DND-41 (cell line): ENCODE results near the gene SLC2A1.

Experiments used
- CTCF ChIP-seq: IDR thresholded peaks from 2 replicates; pipeline ENCODE4 v1.5.1; 2012; ENCODE audit warnings: borderline replicate concordance, low read length, moderate library complexity, mild to moderate bottlenecking; ENCODE audit not compliant: poor library complexity, severe bottlenecking; ENCODE audit errors: extremely low read depth
- EZH2 ChIP-seq: IDR thresholded peaks from 3 replicates; pipeline ENCODE4 v1.6.1; 2012; ENCODE audit warnings: borderline replicate concordance, low read depth, mild to moderate bottlenecking, moderate library complexity, low read length, inconsistent platforms; ENCODE audit not compliant: severe bottlenecking

- TF ChIP-seq EZH2 (no peak), CTCF (no peak)
Observed at GRCh38 chr1:42935971-42936308, 22.7 kb downstream of the SLC2A1 start.
